ENCODE results near the gene ANO9.

The ANO9 gene

DNA sequence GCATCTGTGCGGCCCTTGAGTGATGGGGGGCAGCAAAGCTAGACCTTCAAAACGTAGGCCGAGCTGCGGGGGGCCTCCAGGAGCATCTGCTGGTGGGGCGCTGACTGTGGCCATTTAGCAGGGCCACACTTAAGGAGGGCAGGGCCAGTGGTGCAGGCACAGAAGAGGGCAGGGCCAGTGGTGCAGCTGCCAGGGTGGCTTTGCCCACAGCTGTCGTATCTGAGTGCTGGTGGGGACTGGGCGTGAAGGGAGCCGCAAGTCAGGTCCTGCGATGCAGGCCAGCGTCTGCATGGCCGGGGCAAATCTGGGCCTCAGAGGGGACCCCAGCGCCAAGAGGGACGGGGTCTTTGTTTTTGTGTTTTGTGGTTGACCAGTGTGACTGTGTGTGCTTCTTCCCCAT is 37.5 kb upstream of the ANO9 start:
- Histone ChIP-seq H3K4me3 (ENCODE audit: low read depth, low read length) (no peak overlapping the region), H3K4me1 (ENCODE audit: control insufficient read depth, insufficient read depth, low read length) (no peaks in the 10 kb centered on the region), H3K27me3 (ENCODE audit: control insufficient read depth, insufficient read depth, low read length) (no peaks in the 10 kb centered on the region), H3K9me3 (ENCODE audit: control insufficient read depth, insufficient read depth, low read depth, low read length) (no peaks in the 10 kb centered on the region; the same call in 1 of the 2 replicates), H3K36me3 (ENCODE audit: control insufficient read depth, insufficient read depth, low read length) (peaks cover 17% of the 10 kb centered on the region), H3K27ac (ENCODE audit: low read depth, low read length) (no peak overlapping the region), H3K9ac (ENCODE audit: low read length) (no peak overlapping the region)

DNA sequence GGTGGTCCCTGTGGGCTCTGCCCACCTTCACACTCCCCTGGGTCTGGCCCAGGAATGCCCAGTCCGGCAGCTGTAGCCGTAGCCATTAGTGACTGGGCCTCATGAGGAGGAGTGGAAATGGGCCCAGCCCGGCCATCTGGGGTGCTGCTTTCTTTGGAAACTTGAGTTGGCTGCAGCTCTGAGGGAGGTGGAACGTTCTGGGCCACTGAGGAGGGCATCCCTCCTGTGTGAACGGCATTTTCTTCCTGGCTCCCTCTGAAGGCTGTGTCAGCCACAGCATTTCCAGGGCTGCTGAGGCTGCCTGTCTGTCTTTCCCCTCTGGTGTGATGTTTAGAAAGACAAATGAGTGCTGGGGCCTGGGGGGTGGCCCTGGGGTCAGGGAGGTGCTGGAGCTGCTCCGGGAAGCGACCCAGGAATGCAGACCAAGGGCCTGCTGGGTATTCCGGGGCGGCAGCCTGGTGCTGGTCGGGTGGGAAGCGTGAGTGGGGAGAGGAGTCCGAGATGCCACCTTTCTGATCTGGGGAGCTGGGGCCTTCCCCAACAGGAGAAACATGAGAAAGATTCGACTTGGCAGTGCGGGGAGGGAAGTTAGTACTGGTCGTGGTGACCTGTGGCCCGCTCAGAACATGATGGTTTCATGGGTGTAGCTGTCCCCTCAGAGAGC is 35.4 kb upstream of the ANO9 start:
- Histone ChIP-seq H3K4me1 (ENCODE audit: control insufficient read depth, insufficient read depth, low read length) (no peaks in the 10 kb centered on the region), H3K9me3 (ENCODE audit: control insufficient read depth, insufficient read depth, low read depth, low read length) (no peaks in the 10 kb centered on the region; the same call in 1 of the 2 replicates), H3K4me3 (ENCODE audit: low read depth, low read length) (no peak overlapping the region), H3K9ac (ENCODE audit: low read length) (no peak overlapping the region), H3K27ac (ENCODE audit: low read depth, low read length) (no peak overlapping the region), H3K36me3 (ENCODE audit: control insufficient read depth, insufficient read depth, low read length) (peaks cover 17% of the 10 kb centered on the region), H3K27me3 (ENCODE audit: control insufficient read depth, insufficient read depth, low read length) (no peaks in the 10 kb centered on the region)

DNA sequence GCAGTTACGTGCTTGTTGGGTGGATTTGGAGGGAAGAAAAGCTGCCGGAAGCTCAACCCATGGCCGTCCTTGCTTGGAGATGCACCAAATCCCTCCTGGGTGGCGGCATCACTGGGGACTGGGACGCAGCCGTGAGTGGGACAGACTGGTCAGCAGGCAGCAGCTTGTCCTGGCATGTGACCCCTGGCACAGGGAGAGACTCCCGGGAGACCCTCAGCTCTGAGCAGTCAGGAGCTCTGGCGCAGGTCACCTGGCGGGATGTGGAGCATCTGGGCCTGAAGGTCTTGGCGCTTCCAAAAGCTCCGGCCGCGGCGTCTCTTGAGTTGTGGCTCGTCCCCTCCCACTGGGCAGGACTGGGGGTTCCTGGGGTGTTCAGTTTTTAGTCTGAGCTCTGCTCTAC is 34.6 kb upstream of the ANO9 start:
- no peak overlapping the region for H3K27ac ChIP-seq (ENCODE audit: low read depth, low read length)
- H3K4me1 ChIP-seq (ENCODE audit: control insufficient read depth, insufficient read depth, low read length): no peaks in the 10 kb centered on the region
- no peak overlapping the region for H3K9ac ChIP-seq (ENCODE audit: low read length)
- no peaks in the 10 kb centered on the region for H3K27me3 ChIP-seq (ENCODE audit: control insufficient read depth, insufficient read depth, low read length)
- no peak overlapping the region for H3K4me3 ChIP-seq (ENCODE audit: low read depth, low read length)
- no peaks in the 10 kb centered on the region for H3K9me3 ChIP-seq (ENCODE audit: control insufficient read depth, insufficient read depth, low read depth, low read length)
- H3K36me3 ChIP-seq (ENCODE audit: control insufficient read depth, insufficient read depth, low read length): peaks cover 17% of the 10 kb centered on the region

DNA sequence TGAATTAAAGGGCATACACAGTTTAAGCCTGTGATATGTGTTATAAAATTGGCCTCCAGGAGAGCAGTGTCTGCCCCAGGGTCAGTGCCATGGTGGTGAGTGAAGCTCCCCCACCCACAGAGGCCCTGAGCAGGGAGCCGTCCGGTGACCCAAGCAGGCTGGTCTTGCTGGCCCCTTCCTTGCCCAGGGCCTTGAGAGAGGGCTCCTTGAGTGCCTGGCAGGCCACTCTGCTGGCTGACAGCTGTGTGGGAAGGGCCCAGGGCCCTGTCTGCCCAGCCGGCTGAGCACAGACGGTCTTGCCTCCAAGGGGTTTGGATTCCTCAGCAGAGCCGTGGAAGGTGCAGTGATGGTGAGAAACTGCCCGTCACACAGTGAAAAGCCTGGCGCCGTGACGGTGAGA is 34.1 kb upstream of the ANO9 start:
- Histone ChIP-seq H3K27me3 (ENCODE audit: control insufficient read depth, insufficient read depth, low read length) (no peaks in the 10 kb centered on the region), H3K9me3 (ENCODE audit: control insufficient read depth, insufficient read depth, low read depth, low read length) (no peaks in the 10 kb centered on the region), H3K36me3 (ENCODE audit: control insufficient read depth, insufficient read depth, low read length) (peaks cover 17% of the 10 kb centered on the region), H3K27ac (ENCODE audit: low read depth, low read length) (no peak overlapping the region), H3K4me3 (ENCODE audit: low read depth, low read length) (no peak overlapping the region), H3K9ac (ENCODE audit: low read length) (no peak overlapping the region), H3K4me1 (ENCODE audit: control insufficient read depth, insufficient read depth, low read length) (no peaks in the 10 kb centered on the region)

DNA sequence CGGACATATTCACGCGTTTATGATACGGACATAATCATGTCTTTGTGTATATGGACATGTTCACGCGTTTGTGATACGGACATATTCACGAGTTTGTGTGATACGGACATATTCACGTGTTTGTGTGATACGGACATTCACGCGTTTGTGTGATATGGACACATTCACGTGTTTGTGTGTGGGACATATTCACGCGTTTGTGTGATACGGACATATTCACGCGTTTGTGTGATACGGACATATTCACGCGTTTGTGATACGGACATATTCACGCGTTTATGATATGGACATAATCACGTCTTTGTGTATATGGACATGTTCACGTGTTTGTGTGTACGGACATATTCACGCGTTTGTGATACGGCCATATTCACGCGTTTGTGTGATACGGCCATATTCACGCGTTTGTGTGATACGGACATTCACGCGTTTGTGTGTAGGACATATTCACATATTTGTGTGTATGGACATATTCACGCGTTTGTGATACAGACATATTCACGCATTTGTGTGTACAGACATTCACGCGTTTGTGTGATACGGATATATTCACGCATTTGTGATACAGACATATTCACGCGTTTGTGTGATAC is 33.2 kb upstream of the ANO9 start:
- Histone ChIP-seq H3K27me3 (ENCODE audit: control insufficient read depth, insufficient read depth, low read length) (no peaks in the 10 kb centered on the region), H3K27ac (ENCODE audit: low read depth, low read length) (no peak overlapping the region), H3K4me1 (ENCODE audit: control insufficient read depth, insufficient read depth, low read length) (peaks cover 3% of the 10 kb centered on the region), H3K36me3 (ENCODE audit: control insufficient read depth, insufficient read depth, low read length) (peaks cover 18% of the 10 kb centered on the region), H3K9ac (ENCODE audit: low read length) (no peak overlapping the region), H3K4me3 (ENCODE audit: low read depth, low read length) (no peak overlapping the region), H3K9me3 (ENCODE audit: control insufficient read depth, insufficient read depth, low read depth, low read length) (no peaks in the 10 kb centered on the region)

DNA sequence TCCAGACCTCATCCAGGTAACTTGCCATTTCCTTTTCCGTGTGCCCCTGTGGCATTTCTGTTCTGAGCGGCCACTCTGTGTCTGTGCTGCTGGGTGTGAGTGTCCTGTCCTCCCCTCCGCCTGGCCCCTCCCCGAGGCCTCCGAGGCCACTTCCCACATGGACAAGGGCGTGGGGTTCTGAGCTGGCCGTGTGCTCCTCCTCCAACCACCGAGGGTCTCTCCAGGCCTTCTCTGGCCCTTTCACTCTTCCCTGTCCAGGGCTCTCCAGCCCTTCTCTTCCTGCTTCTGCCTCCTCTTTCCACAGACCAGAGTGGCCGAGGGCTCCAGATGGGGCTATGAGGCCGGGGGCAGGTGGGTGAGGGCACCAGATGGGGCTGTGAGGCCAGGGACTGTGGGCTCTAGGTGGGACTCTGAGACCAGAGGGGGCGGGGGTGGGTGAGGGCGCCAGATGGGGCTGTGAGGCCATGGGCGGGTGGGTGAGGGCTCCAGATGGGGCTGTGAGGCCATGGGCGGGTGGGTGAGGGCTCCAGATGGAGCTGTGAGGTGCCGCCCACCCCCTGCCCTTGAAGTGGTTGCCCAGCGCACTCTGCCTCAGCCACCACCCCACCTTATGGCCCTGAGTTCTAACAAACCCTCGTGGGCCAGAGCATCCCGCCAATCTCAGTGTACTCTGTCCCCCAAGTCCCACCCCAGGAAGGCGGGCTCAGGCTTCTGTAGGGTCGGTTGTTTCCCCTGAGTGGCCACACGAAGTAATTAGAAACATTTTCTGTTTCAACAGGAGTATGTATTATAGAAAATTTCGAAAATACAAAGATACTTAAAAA is 32.4 kb upstream of the ANO9 start:
- H3K9ac ChIP-seq (ENCODE audit: low read length): no peak overlapping the region
- H3K4me1 ChIP-seq (ENCODE audit: control insufficient read depth, insufficient read depth, low read length): peaks cover 11% of the 10 kb centered on the region
- H3K27ac ChIP-seq (ENCODE audit: low read depth, low read length): no peak overlapping the region
- no peak overlapping the region for H3K4me3 ChIP-seq (ENCODE audit: low read depth, low read length)
- H3K9me3 ChIP-seq (ENCODE audit: control insufficient read depth, insufficient read depth, low read depth, low read length): no peaks in the 10 kb centered on the region
- no peaks in the 10 kb centered on the region for H3K27me3 ChIP-seq (ENCODE audit: control insufficient read depth, insufficient read depth, low read length)
- peaks cover 12% of the 10 kb centered on the region for H3K36me3 ChIP-seq (ENCODE audit: control insufficient read depth, insufficient read depth, low read length)

DNA sequence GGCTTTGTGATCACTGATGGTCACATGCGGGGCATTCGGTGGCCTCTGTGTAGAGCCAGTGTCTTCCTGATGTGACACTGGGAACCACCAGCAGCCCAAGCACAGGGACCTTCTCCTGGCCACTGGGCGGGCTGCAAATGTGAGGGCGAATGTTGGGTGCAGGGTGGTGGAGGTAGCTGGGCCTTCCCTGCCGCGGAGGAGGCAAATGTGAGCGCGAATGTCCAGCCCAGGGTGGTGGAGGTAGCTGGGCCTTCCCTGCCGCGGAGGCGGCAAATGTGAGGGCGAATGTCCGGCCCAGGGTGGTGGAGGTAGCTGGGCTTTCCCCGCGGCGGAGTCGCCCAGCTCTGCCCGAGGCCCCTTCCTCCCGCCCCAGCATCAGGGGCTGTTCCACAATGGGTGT is 31.6 kb upstream of the ANO9 start:
- H3K4me1 ChIP-seq (ENCODE audit: control insufficient read depth, insufficient read depth, low read length): peaks cover 14% of the 10 kb centered on the region
- H3K36me3 ChIP-seq (ENCODE audit: control insufficient read depth, insufficient read depth, low read length): peaks cover 12% of the 10 kb centered on the region
- no peaks in the 10 kb centered on the region for H3K9me3 ChIP-seq (ENCODE audit: control insufficient read depth, insufficient read depth, low read depth, low read length)
- no peaks in the 10 kb centered on the region for H3K27me3 ChIP-seq (ENCODE audit: control insufficient read depth, insufficient read depth, low read length)
- no peak overlapping the region for H3K4me3 ChIP-seq (ENCODE audit: low read depth, low read length)
- H3K9ac ChIP-seq (ENCODE audit: low read length): no peak overlapping the region
- H3K27ac ChIP-seq (ENCODE audit: low read depth, low read length): no peak overlapping the region

DNA sequence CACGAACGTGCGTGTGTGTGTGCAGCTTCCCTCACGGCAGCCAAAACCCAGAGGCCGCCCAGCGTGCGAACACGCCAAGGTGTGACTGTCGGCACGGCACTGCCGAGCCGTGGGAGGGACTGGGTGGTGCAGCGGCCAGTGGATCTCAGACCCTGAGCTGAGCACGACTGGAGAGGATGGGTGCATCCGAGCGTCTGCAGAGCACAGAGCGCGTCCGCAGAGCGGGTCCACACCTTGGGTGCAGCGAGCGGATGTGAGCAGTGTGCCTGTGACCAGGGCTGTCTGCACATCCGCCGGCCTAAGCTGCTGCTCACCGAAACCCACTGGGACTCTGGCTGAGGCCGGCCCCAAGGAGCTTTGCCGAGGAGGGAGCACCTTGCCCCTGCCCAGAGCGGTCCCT is 31.0 kb upstream of the ANO9 start:
- H3K4me3 ChIP-seq (ENCODE audit: low read depth, low read length): no peak overlapping the region
- H3K9ac ChIP-seq (ENCODE audit: low read length): no peak overlapping the region
- H3K4me1 ChIP-seq (ENCODE audit: control insufficient read depth, insufficient read depth, low read length): peaks cover 18% of the 10 kb centered on the region
- peaks cover 12% of the 10 kb centered on the region for H3K36me3 ChIP-seq (ENCODE audit: control insufficient read depth, insufficient read depth, low read length)
- H3K9me3 ChIP-seq (ENCODE audit: control insufficient read depth, insufficient read depth, low read depth, low read length): no peaks in the 10 kb centered on the region
- H3K27me3 ChIP-seq (ENCODE audit: control insufficient read depth, insufficient read depth, low read length): no peaks in the 10 kb centered on the region
- H3K27ac ChIP-seq (ENCODE audit: low read depth, low read length): no peak overlapping the region

DNA sequence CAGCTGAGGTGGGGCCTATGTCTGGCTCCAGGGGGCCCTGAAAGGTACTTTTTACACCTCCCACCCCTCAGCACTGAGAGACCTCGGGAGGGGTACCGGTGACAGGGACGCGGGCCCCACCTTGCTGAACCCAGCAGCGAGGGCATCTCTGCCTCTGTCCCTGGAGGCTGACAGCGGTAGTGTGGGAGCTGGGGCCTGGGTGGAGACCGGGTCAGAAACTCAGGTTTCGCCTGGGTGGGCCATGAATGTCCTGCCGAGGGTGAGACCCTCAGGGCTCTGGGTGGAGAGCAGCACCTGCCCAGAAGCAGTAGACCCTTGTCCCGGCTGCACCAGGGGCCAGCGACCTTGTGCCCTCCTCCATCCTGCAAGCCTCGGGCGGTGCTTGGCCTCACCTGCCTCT is 30.5 kb upstream of the ANO9 start:
- no peaks in the 10 kb centered on the region for H3K27me3 ChIP-seq (ENCODE audit: control insufficient read depth, insufficient read depth, low read length)
- H3K36me3 ChIP-seq (ENCODE audit: control insufficient read depth, insufficient read depth, low read length): peaks cover 12% of the 10 kb centered on the region
- H3K4me1 ChIP-seq (ENCODE audit: control insufficient read depth, insufficient read depth, low read length): peaks cover 18% of the 10 kb centered on the region
- no peaks in the 10 kb centered on the region for H3K9me3 ChIP-seq (ENCODE audit: control insufficient read depth, insufficient read depth, low read depth, low read length)
- H3K4me3 ChIP-seq (ENCODE audit: low read depth, low read length): no peak overlapping the region
- H3K9ac ChIP-seq (ENCODE audit: low read length): no peak overlapping the region
- H3K27ac ChIP-seq (ENCODE audit: low read depth, low read length): no peak overlapping the region

DNA sequence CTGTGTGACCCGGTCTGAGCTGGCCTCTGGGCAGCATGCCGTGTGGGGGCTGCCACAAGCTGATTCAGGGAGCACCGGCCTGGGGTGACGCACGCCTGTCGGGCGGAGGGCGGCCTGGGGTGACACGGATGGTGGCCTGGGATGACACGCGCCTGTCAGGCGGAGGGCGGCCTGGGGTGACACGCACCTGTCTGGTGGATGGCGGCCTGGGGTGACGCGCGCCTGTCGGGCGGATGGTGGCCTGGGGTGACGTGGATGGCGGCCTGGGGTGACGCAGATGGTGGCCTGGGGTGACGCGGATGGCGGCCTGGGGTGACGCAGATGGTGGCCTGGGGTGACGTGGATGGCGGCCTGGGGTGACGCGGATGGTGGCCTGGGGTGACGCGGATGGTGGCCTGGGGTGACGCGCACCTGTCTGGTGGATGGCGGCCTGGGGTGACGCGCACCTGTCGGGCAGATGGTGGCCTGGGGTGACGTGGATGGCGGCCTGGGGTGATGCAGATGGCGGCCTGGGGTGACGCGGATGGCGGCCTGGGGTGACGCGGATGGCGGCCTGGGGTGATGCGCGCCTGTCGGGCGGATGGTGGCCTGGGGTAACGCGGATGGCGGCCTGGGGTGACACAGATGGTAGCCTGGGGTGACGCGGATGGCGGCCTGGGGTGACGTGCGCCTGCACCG is 29.8 kb upstream of the ANO9 start:
- Histone ChIP-seq H3K27ac (ENCODE audit: low read depth, low read length) (no peak overlapping the region), H3K36me3 (ENCODE audit: control insufficient read depth, insufficient read depth, low read length) (peaks cover 12% of the 10 kb centered on the region), H3K4me3 (ENCODE audit: low read depth, low read length) (no peak overlapping the region), H3K9ac (ENCODE audit: low read length) (no peak overlapping the region), H3K4me1 (ENCODE audit: control insufficient read depth, insufficient read depth, low read length) (peaks cover 18% of the 10 kb centered on the region), H3K9me3 (ENCODE audit: control insufficient read depth, insufficient read depth, low read depth, low read length) (no peaks in the 10 kb centered on the region), H3K27me3 (ENCODE audit: control insufficient read depth, insufficient read depth, low read length) (no peaks in the 10 kb centered on the region)

Measured in HUES6 (cell line).